Effector CD8-positive, alpha-beta T cell (primary cell): ENCODE results near the gene SERPINF2.
A peak's percentile ranks its signal among the peaks of the same experiment; 100 is the strongest.
"Not testable (repeated sequence)": the region's sequence is repeated elsewhere in the genome, so short reads cannot be mapped to it uniquely, and the experiment has no call there.

Experiments used
- DNase-seq: peaks from one replicate; lab custom pipeline; 2025; lab: John Stamatoyannopoulos, UW
- total RNA-seq, 4 experiments: gene quantifications; one replicate each; lab custom pipeline; 2026; lab: John Stamatoyannopoulos, UW

The SERPINF2 gene
- 0.18 to 1.2 (median 0.74) reads per million in 4 experiments for total RNA-seq

- DNase-seq = no peak
Observed at GRCh38 chr17:1742371-1743087, at the start of gene SERPINF2. Gene SERPINF2, plus strand, starts transcription at chr17:1742871. Its CDS starts 2,125 bp downstream, at chr17:1744996.

DNA sequence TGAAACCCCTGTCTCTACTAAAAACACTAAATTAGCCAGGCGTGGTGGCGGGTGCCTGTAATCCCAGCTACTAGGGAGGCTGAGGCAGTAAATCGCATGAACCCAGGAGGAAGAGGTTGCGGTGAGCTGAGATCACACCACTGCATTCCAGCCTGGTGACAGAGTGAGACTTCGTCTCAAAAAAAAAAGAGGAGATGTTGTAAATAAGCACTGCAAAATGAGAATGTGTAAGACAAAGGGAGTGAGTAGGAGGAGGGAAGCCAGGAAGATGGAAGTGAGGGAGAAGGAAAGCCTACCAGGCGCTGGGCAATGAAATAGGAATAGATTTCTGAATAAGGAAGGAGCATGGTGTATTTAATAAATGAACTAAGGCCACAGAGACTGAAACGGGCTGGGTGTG is 49.3 kb upstream of the SERPINF2 start:
- DNase-seq = no peak

DNA sequence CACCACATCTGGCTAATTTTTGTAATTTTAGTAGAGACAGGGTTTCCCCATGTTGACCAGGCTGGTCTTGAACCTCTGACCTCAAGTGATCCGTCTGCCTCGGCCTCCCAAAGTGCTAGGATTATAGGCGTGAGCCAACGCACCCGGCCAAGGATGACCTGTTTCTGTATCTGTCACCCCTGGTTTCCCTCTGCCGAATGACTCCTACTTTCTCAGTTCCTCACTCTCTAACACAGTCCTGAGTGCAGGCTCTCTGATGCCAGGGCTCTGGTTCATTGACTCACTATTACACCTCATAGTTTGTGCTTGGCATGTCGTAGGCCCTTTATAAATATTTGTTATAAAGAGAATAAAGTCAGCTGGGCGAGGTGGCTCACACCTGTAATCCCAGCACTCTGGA is 47.3 kb upstream of the SERPINF2 start:
- DNase-seq = no peak

- DNase-seq = no peak
Observed at GRCh38 chr17:1697681-1698080, 45.0 kb upstream of the SERPINF2 start.

- DNase-seq = not testable (repeated sequence)
Observed at GRCh38 chr17:1699891-1700290, 42.8 kb upstream of the SERPINF2 start.

DNA sequence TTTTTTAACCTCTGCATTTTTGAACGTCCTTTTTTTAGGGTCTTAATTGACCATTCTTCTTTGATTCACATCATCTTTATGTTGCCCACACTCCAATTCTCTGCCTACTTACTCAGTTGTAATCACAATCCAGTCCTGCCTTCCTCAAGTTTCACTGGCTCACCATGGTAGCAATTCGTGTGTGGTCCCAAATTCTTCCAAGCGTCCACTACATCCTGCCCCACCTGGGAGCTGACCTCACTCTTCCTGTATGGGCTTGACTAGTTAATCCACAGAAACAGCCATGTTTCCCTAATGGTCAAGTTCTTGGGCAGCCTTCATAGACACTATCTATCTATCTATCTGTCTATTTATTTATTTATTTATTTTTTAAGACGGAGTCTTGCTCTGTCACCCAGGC is 39.6 kb upstream of the SERPINF2 start:
- DNase-seq = no peak

DNA sequence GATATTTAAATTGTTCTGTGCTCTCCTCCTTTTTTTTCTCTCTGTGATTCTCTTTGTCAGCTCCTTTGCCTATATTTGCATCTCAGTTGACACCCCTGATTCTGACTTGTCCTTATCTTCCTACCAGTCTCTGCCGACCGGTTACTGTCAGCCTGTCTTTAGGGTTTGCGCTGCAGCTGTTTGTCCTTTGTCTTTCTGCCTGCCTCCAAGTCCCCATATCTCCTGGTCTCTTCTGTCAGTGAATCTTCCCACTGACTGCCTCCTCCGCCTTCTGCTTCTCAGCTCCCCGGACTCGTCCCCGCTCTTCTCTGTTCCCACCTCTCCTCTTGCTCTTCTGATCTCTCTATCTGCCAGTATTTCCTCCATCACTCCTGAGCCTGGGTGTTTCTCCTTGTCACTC is 37.7 kb upstream of the SERPINF2 start:
- no peak for DNase-seq

- DNase-seq = no peak
Observed at GRCh38 chr17:1707107-1707506, 35.6 kb upstream of the SERPINF2 start.

GRCh38 chr17:1708791-1709346 is 33.8 kb upstream of the SERPINF2 start:
- not testable (repeated sequence) for DNase-seq

DNA sequence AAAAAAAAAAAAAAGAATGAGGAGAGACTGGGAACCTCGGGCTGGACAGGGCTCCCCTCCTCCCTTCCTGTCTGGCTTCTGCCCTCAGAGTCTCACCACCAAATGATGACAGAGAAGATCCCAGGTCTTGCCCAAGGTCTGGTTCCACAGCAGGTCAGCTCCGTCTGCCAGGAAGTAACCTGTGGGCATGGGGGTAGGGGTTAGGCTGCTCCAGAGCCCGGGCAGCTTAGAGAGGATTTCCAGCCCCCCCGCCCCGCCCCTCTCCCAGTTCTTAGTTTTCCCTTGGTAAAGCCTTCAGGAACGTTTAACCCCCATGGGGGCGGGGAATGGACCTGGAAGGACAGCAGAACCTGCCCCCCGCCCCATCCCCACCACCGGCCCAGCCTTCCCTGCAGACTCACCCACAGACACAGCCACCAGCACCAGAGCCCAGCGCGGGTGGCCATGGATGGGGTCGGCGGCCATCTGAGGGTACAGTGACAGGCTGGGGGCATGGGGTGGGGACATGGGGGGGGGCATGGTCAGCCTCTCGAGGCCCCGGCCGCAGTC is 33.2 kb upstream of the SERPINF2 start:
- DNase-seq = no peak

DNA sequence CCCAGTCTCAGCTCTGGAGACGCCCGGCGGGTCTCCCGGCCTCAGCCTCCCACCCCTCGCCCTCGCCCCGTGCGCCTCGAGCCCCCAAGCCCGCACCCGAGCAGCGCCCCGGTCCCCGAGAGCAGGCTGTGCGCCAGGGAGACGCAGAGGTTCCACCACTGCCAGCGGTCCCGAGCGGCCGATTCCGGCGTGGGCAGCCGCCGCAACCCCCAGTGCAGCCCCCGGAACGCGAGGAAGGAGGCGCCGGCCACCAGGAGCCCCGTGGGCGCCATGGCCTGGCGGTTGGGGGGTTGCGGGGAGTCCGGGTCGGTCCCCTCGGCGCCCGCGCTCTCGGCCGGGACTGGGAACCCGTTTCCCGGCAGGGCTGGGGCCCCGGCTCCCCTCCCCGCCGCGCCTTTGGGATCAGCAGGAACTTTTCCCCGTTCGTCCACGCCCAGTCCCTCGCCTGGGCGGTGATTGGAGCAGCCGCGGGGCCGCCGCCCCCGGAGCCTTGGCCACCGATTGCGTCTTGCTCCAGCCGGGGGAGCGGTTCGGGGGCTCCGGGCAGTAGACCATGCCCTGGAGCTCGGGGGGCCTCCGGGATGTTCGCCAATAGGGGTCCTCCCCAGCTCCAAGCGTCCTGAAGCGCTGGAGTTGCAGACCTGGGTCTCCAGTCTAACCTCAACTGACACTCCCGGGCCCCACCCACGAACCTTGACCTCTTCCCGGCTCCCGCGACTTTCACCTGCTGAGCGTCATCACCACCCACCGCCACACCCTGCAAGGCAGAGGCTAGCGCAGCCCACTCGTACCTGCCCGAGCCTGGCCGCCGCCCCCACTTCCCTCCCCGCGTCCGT is 32.5 kb upstream of the SERPINF2 start, which contains the start of gene TLCD2:
TLCD2 (minus strand) TSS at position 407 of the 836 bp plus-strand sequence; CDS start at position 272, 135 bp downstream.
- DNase-seq = no peak

- DNase-seq = no peak
Observed at GRCh38 chr17:1710807-1711553, 31.7 kb upstream of the SERPINF2 start.

DNA sequence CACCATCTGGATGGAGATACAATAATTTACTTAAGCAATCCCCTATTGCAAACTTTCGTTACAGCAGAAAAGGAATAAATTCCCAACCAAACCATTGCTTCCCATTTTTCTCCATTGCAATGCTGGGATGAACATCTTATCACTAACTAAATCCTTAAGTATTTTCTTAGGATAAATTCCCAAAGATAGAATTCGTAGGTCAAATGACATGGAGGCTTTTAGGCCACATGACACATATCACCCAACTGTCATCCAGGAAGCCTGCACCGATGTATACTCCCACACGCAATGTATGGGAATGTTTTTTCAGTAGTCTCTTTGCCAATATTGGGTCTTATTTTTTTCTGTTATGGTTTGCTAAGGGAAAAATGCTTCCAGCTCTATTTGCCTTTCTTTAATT is 30.9 kb upstream of the SERPINF2 start:
- DNase-seq = no peak

- DNase-seq = no peak
Observed at GRCh38 chr17:1712271-1712670, 30.4 kb upstream of the SERPINF2 start.

DNA sequence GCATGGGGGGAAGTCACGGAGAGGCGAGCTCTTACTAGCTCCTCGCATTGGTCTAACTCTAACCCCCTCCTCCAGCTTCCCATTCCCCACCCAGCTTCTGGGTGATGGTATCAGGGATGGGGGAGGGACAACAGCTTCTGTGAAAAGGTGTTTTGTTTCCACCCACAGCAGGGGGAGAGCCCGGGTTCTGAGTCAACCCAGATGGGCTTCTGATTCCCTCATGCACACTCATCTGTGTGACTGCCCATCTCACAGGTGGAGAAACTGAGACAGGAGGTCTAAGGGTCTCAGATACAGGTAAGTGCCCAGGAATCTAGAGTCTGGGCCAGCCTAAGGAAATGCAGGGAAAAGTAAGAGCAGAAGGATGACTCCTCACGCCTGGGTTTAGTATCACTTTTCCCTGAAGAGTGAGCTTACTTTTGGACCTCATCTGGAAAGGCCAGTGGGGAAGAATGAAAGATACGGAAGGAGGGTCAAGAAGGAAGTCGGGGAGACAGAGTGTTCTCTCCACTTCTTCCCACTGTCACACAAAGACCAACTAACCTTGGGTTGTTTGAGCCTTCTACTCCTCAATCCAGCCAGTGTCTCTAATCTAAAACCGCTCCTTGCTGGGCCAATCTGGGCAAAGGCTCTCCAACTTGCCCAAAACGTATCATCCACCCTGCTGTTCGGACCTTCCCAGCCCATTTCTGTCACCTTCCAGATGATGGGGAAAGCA is 29.4 kb upstream of the SERPINF2 start:
- no peak for DNase-seq

- no peak for DNase-seq
Observed at GRCh38 chr17:1713878-1714426, 28.7 kb upstream of the SERPINF2 start.

DNA sequence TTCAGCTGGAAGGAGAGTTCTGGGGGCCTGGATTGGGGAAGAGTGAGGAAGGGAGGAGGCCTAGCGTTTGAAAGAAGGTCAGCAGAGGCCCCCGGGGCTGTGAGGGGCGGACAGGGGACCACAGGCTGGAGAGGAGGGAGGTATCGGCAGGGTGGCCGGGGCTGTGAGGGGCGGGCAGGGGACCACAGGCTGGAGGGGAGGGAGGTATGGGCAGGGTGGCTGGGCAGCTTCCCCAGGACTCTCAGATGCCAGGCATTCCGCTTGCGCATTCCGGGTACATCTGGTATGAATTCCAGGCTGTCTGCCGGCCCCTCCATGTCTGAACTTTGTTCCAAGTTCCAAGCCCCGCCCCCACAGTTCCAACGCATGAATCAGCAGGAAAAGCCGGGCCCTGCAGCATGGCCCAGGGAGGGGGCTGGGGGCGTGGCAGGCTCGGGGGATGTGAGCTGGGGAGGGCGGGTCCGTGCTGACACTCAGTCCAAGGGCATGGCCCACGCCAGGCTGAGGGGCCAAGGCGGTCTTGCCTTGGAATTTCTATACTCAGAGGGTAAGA is 28.2 kb upstream of the SERPINF2 start:
- DNase-seq = no peak

- peak; percentile 14 for DNase-seq
Observed at GRCh38 chr17:1714980-1715802, 27.5 kb upstream of the SERPINF2 start.

- DNase-seq = no peak
Observed at GRCh38 chr17:1715803-1716075, 26.9 kb upstream of the SERPINF2 start.
